GM18499 (cell line): ENCODE results near the gene CHST13.

Source experiments
- ATAC-seq: cut with Tn5 transposase; IDR thresholded peaks from one replicate; pipeline ENCODE4 v1.9.1; 2021; ENCODE audit warnings: moderate number of reproducible peaks; ENCODE audit not compliant: insufficient read depth, unreplicated experiment

CHST13 gene

GRCh38 chr3:126487151-126487771 lies 36.7 kb upstream of the CHST13 start:
- no peak for ATAC-seq

GRCh38 chr3:126488185-126488584 lies 35.8 kb upstream of the CHST13 start:
- no peak for ATAC-seq

- no peak for ATAC-seq
Observed at GRCh38 chr3:126488886-126489569, 34.9 kb upstream of the CHST13 start.

GRCh38 chr3:126490619-126491018 lies 33.3 kb upstream of the CHST13 start:
- no peak for ATAC-seq

- ATAC-seq = no peak
Observed at GRCh38 chr3:126491221-126492013, 32.5 kb upstream of the CHST13 start.

- no peak for ATAC-seq
Observed at GRCh38 chr3:126493051-126493450, 30.9 kb upstream of the CHST13 start.

GRCh38 chr3:126493739-126494138 lies 30.2 kb upstream of the CHST13 start:
- no peak for ATAC-seq

GRCh38 chr3:126494204-126494969 lies 29.6 kb upstream of the CHST13 start:
- no peak for ATAC-seq

GRCh38 chr3:126494970-126495230 lies 29.1 kb upstream of the CHST13 start:
- ATAC-seq = no peak

- no peak for ATAC-seq
Observed at GRCh38 chr3:126495786-126496185, 28.2 kb upstream of the CHST13 start.

GRCh38 chr3:126496894-126497850 lies 26.8 kb upstream of the CHST13 start:
- ATAC-seq = no peak

- ATAC-seq = no peak
Observed at GRCh38 chr3:126497956-126498355, 26.0 kb upstream of the CHST13 start.

GRCh38 chr3:126498461-126498860 lies 25.5 kb upstream of the CHST13 start:
- ATAC-seq = no peak

- ATAC-seq = no peak
Observed at GRCh38 chr3:126498929-126499328, 25.0 kb upstream of the CHST13 start.

- no peak for ATAC-seq
Observed at GRCh38 chr3:126499401-126499800, 24.6 kb upstream of the CHST13 start.

GRCh38 chr3:126500016-126500415 lies 23.9 kb upstream of the CHST13 start:
- no peak for ATAC-seq

GRCh38 chr3:126501054-126501453 lies 22.9 kb upstream of the CHST13 start:
- ATAC-seq = no peak

GRCh38 chr3:126501736-126502135 lies 22.2 kb upstream of the CHST13 start:
- ATAC-seq = no peak

- no peak for ATAC-seq
Observed at GRCh38 chr3:126502656-126503055, 21.3 kb upstream of the CHST13 start.

- ATAC-seq = no peak
Observed at GRCh38 chr3:126503701-126504100, 20.3 kb upstream of the CHST13 start.
